GM19240 (cell line): ENCODE measurements around the gene ADAD1.
"Not testable (repeated sequence)": the region's sequence is repeated elsewhere in the genome, so short reads cannot be mapped to it uniquely, and the experiment has no call there.

Experiments
- DNase-seq: peaks from one replicate; pipeline ENCODE4 v3.0.0; 2011; ENCODE audit warnings: low spot score; ENCODE audit not compliant: insufficient read length

ADAD1 gene

DNA sequence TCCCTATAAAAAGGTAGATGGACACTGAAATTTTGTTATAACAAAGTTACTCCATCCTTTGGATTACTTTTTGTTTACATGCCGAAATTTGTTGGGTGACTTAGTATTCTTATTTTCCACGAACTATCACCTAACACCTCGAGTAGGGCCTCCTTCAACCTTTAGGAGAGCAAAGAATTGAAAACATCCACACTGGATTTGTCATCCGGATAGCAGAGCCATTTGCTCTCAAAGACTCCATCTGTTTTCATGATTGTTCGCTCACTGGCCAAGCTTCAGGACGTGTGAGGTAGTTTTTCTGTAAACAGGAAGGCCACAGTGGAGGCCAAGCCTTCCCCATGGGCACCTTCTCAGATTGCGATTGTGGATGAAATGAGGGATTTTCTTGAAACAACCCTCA, at the start of gene ADAD1:
Gene ADAD1 (plus strand): TSS at position 301 of the 400 bp plus-strand sequence. CDS start 1,059 bp downstream, outside the sequence.
- no peak for DNase-seq

DNA sequence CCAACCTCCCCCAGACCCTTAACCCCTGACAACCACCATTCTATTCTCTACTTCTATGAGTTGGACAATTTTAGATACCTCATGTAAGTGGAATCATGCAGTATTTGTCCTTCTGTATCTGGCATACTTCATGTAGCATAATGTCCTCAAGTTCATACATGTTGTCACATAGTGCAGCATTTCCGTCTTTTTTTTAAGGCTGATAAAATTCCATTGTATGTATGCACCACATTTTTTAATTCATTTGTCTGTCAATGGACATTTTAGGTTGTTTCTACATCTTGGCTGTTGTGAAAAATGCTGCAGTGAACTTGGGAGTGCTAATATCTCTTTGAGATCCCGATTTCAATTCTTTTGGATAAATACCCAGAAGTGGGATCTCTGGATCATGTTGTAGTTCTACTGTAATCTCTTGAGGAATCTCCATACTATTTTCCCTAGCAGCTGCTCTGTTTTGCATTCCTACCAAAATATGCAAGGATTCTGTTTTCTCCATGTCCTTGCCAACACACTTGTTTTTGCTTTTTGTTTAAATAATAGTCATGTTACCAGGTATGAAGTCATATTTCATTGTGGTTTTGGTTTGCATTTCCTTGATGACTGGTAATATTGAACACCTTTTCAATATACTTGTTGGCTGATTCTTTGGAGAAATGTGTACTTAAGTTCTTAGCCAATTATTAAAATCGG, 48.8 kb upstream of the ADAD1 start:
- no peak for DNase-seq

DNA sequence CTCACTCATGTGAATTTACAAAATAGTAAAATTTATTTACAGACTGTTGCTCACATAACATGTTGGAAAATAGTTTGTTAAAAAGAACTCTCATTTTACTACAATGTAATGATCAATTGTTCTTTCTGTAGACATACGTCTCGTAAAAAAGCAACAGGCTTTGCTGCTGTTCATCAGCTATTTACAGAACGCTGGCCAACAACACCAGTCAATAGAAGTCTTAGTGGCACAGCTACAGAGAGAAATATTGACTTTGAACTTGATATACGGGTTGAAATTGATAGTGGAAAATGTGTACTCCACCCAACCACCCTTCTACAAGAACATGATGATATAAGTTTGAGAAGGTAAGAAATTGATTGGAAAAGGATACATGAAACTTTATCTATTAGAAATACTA, 47.6 kb upstream of the ADAD1 start:
- no peak for DNase-seq

DNA sequence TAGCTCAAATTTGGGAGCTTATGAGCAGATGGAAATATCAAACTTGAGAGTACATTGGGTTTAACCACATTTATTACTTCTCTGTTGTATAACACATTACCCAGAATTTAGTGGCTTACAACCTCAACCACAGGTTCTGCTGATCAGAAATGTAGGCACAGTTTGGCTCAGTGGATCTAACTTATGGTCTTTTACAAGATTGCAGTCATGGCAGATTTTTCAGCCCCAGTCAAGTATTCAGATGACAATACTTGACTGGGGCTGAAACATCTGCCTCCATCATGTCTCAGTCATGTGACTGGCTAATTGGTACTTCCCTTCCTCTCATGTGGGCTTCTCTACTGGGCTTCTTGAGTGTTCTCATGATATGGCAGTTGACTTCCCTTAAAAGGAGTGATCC, 44.0 kb upstream of the ADAD1 start:
- DNase-seq = no peak

DNA sequence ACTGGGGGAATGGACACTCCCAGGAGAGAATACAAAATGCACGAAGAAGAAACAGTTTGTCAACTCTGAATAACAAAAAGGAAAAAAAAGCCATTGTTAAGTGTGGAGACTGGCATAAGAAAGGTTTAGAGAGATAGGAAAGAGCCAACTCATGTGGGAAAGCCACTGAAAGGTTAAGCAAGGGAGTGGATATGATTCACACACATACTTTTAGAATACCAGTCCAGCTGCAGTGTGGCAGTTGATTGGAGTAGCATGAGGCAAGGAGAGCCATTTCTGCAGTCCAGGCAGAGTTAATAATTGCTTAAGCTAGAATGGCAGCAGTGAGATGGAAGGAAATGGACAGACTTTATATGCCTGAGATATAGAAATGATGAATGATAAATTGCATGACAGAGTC, 36.9 kb upstream of the ADAD1 start:
- no peak for DNase-seq

DNA sequence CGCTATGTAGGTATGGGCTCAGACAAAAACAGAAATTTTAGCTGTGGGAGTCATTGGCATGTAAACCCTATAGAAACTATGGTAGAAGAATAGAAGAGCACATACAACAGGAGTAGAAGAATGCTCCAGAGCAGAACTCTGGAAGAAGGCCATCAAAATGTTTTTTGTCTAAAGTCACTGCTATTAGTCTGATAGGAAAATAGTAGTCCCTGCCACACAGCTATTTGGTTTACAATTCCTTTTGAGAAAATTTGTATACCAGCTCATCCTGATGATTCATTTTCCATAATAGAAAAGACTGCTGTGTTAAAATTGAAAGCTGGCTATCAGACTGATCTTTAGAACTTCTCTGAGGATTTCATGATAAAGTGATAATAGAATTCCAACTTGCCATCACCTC, 32.8 kb upstream of the ADAD1 start:
- no peak for DNase-seq

DNA sequence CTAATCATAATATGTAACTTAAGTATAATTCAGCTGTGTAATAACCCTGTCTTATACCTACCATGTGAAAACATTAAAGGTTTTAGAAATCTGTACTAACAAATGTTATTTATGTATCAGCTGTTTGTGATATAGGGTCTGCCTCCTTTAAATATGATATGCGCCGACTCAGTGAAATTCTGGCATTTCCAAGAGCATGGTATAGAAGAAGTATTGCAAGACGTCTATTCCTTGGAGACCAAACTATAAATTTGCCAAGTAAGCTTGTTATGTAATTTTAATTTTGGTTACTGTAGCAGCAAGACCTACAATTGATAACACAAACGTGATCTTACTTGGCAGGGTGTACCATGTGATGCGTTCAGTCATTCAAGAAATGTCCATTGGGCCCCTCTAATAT, 32.3 kb upstream of the ADAD1 start:
- DNase-seq = no peak

DNA sequence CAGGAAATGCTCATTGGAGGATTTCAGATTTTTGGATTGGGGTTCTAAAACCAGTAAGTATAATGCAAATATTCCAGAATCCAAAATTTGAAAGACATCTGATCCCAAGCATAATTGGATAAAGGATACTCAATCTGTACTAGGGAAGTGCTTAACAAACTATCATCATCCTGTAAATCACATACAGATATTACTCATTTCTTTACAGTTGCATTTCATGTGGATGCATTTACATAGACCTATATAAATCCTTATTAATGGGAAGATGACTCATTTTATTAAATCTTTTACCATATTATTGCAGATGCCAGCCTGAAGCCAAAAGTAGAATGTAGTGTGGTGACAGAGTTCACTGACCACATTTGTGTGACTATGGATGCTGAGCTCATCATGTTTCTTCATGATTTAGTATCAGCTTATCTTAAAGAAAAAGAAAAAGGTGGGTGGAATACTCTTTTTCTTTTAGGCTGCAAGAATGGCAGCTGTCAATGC, 22.4 kb upstream of the ADAD1 start:
- no peak for DNase-seq

DNA sequence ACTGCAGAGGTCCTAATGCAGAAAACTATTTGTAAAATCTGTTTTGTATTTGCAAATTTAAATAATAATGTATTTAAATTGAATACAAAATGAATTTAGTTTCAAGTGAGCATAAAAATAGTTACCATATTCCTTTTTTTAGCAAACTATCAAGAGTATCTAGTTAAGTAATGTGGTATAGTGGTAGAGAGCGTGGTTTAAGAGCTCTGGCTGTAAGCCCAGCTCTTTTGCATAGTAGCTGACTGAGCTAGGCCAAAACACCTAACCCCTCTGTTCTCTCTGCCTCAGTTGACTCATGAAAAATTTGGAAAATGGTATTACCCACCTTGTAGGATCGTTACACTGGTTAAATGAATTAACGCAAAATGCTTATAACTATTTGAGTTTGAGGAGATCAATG, 18.1 kb upstream of the ADAD1 start:
- no peak for DNase-seq

DNA sequence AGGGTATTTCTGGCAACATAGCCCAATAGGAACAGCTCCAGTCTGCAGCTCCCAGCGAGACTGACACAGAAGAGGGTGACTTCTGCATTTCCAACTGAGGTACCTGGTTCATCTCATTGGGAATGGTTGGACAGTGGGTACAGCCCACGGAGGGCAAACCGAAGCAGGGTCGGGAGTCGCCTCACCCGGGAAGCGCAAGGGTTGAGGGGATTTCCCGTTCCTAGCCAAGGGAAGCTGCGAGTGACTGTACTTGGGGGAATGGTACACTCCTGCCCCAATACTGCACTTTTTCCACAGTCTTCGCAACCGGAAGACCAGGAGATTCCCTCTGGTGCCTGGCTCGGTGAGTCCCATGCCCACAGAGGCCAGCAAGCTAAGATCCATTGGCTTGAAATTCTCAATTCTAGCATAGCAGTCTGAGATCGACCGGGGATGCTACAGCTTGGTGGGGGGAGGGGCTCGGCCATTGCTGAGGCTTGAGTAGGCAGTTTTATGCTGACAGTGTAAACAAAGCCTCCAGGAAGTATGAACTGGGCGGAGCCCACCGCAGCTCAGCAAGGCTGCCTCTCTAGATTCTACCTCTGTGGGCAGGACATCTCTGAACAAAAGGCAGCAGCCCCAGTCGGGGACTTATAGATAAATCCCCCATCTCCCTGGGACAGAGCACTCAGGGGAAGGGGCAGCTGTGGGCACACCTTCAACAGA, 14.0 kb upstream of the ADAD1 start:
- DNase-seq = no peak

DNA sequence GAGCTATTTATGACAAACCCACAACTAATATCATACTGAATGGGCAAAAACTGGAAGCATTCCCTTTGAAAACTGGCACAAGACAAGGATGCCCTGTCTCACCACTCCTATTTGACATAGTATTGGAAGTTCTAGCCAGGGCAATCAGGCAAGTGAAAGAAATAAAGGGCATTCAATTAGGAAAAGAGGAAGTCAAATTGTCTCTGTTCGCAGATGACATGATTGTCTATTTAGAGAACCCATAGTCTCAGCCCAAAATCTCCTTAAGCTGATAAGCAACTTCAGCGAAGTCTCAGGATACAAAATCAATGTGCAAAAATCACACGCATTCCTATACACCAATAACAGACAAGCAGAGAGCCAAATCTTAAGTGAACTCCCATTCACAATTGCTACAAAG, 10.0 kb upstream of the ADAD1 start:
- not testable (repeated sequence) for DNase-seq

DNA sequence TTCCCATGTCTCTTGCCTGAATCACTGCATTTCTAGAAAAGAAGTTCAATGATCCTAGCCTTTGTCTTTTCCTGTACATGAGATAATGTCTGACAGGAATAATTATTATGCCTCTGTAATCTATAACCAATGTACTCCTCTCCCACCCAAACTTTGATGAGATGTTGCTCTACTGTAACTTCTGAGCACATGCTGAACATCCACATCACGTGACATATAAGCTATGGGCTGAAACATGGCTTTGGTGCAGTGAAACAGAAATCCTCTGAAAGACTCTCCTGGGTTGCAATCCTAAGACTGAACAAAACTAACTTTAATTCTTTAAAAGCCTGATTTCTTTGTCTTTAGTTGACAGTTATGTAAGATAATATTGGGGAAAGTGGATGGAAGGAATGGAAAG, 1.5 kb upstream of the ADAD1 start:
- no peak for DNase-seq

DNA sequence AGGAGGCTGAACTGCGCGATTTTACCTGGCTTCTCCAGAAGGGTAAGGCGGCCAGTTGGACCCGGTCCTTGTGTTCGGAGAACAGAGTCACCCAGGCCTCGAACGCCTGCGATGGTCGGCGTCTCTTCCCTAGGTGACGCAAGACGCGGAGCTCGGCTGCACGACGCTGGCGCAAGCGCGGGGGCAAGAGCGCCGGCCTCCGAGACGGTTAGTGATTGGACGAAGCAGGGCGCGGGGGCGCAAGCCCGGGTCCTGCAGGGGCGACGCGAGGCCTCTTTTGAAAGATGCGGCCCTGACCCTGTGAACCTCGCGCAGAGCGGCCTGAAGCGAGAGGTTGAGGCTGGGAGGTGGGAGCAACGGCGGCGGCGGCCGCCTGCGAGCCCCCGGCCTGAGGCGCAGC, 428 bp downstream of the ADAD1 start:
- no peak for DNase-seq

DNA sequence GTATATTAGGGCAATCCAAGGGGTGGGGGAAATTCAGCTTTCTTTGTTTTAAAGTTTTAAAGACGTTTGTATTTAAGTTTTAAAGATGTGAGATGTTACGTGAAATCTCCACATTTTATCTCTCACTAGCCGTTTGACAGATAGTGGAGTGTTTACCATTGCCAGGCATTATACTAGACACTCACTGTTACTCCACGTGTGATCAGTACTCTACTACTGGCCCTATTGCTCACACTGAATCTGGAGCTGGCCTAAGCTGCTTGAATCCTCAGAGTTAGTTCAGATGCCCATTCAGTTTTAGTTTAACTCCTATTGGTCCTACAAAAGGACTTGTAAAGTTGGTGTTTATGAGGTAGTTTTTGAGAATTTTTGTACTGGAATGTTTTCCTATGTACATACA, 4.5 kb downstream of the ADAD1 start:
- DNase-seq = no peak

DNA sequence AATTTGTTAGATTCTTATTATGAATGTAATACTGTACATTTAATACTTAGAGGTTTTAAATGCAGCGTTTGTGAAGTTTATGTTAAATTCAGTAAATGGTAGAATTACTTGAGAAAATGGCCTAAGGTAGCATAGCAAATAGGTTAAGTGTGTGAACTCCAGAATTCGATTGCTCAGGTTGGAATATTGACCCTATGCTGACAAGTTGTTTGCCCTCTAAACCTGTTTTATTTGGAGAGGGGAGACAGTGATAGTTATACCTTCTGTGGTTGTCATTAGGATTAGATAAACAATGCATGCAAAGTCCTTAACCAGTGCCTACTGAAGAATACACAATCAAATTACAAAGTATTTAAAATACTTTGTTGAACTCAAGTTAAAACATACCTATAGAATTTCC, 5.4 kb downstream of the ADAD1 start:
- no peak for DNase-seq

DNA sequence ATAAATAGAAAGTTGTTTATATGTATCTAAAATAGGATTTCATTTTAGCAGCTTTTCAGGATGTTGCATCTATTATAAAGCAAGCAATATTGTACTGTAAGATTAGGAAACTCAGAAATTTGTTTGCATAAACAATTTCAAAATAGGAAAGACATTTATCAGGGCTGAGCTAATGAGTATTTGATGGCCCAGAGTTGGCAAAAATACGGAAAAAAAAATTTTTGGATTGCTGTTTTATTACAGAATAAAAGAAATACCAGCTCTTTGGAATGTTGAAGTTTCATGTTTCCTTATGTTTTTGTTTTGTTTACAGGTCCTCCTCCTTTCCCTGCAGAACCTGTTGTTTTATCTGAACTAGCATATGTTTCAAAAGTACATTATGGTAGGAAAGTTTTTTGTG, 14.5 kb downstream of the ADAD1 start:
- DNase-seq = no peak

DNA sequence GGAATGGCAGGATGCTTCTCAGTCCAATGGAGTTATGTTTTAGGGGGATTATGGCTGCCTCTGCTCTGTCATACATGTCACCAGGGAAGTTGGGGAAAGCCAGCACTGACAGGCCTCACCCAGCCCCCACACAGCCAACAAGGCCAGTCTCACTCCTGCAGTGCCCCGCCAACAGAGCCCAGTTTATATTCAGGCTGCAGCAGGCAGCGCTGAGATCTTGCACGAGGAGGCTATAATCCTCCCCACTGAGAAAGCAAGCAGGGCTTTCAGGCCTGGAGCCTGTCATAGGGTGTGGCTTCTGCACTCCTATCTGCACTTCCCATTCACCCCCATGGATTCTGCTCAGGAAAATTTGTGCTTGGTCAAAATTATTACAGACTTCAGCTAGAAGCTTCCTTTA, 25.1 kb downstream of the ADAD1 start:
- no peak for DNase-seq

DNA sequence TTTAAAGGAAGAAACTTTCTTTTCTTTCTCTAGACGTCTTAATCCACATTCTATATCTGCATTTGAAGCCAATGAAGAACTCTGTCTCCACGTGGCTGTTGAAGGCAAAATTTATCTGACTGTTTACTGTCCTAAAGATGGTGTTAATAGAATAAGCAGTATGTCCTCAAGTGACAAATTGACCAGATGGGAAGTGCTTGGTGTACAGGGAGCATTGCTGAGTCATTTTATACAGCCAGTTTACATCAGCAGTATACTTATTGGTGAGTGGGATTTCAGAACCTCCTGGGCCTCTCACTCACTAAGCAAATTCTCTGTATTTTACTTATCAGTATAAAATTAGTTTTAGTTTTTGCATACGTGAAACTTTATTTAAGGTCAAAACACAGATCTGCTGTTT, 33.7 kb downstream of the ADAD1 start:
- DNase-seq = no peak

DNA sequence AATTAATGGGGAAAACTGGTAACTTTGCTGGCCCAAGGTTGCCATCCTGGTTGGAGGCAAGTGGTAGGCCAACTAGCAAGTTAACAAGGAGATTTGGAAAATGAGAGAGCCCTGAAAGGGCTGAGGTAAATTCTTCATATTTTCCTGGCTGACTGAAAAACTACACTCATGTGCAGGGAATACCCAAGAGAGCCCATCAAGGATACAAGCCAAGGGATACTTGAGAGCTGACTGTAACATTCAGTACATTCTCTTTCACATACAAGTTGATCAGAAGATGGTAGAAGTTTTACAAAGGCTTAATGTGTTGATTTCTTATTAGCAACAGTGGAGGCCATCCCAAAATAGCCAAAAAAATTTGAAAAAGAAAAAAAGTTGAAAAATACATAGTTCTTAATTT, 44.4 kb downstream of the ADAD1 start:
- DNase-seq = no peak

DNA sequence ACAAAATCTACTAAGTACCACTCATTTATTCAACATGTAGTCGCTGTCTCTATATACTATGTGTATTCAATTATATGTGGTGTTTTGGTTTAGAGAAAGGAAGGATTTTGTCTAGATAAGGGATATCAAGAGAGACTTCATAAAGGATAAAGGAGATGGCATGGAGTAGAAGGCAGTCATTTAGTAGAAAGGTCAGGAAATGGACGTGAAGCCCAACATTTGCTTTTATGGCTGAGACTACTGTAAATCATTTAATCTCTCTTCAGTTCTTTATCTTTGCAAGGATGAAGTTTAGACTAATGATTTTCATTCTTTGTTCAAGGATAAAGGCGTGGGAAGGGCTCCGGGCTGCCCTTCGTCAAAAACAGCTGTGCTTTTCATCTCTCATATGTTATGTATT, 52.5 kb downstream of the ADAD1 start:
- DNase-seq = no peak

DNA sequence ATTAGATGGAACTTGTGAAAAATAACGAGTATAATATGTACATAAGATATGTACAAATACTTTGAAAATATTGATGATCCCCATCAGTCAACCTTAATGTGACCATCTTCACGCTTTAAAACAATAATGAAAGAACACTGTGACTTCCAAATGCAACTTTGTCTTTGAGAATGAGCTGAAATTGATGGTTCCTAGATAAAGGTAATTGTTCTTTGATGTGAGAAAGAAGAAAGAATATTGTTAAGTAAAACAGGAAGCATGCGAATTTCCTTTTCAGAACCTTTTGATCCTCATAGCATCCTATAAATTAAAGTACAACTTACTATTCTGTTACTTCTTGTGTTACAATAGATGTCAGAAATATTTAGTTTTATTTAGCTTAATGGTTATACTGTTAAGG, 55.5 kb downstream of the ADAD1 start:
- no peak for DNase-seq

DNA sequence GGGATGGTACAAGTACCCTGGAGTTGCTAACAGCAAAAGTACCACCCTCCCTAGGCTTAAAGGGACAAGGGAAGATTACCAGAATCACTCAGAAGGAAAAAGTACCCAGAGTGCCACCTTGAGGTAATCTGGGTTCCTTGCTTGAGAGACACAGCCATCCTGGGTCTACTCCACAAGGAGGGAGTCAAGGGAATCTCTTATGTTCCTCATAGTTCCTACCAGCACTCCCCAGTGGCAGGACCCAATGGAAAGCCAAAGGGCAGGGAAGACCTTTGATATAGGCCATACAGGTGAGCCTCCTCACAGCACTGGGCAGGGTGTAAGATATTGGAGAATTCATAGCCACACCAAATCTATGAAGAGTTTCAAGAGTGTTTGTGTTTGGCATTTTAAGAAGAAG, 72.0 kb downstream of the ADAD1 start:
- DNase-seq = no peak

DNA sequence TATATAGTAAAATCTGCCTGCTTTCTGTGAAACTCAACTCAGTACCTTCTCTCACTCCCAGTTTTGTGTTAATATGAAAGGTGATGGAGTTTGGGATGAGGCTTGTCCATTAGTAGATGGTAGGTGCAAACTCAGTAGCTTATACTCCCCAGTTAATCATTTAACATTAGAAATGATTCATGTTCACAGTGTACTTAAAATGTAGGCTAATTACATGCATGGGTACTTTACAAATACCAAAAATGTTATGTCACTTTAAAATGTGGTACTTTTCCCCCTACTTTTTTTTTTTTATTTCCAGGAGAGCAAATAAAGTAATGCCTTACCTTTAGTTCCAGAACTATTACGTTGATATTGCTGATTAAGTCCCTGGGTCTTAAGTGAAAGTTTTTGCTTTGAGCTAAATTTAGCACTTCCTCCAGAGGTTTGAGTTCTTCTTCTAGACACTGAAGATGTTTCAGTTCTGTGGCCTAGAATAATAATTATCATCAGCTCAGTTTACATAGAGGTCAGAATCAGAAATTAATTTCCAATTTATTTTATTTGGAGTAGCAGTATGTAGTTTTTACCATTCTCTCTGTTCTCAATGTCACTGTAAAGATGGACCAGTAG, 74.7 kb downstream of the ADAD1 start:
- DNase-seq = no peak
